Measurements from ENCODE around the gene COX4I2. TPM values are rescaled to one million over a fixed set of nuclear protein-coding genes. Genes with fewer than 3 reads are reported as not detected.

The COX4I2 gene
- total RNA-seq, 1 experiment from 2014 or later = not detected

DNA sequence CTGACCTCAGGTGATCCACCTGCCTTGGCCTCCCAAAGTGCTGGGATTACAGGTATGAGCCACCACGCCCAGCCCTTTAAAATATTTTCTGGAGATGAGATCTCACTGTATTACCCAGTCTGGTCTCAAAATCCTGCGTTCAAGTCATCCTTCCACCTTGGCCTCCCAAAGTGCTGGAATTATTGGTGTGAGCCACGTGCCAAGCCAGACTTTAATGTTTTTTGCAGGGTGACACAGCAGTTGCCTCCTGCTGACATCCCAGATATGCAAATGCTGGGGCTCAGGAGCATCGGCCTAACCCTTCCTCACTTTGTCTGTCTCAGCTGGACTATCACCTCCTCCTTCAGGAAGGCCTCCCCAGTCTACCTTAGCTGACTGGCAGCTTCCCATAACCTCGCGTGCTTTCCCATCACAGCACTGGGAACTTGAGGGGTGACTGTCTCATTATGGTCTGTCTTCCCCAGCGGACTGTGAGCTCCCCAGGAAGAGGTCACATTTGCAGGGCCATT, 46.9 kb upstream of the COX4I2 start (continued):
- TF ChIP-seq ZNF423 (CRISPR knock-in tag; IDR thresholded peaks at IDR 0.05) = no peak
- TF ChIP-seq, protein P1, sequence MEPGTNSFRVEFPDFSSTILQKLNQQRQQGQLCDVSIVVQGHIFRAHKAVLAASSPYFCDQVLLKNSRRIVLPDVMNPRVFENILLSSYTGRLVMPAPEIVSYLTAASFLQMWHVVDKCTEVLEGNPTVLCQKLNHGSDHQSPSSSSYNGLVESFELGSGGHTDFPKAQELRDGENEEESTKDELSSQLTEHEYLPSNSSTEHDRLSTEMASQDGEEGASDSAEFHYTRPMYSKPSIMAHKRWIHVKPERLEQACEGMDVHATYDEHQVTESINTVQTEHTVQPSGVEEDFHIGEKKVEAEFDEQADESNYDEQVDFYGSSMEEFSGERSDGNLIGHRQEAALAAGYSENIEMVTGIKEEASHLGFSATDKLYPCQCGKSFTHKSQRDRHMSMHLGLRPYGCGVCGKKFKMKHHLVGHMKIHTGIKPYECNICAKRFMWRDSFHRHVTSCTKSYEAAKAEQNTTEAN (CRISPR knock-in tag; IDR thresholded peaks at IDR 0.05) = no peak
- TF ChIP-seq ELF4 (CRISPR knock-in tag; IDR thresholded peaks at IDR 0.05; ENCODE audit: low read depth) = no peak
- TF ChIP-seq, protein P2, sequence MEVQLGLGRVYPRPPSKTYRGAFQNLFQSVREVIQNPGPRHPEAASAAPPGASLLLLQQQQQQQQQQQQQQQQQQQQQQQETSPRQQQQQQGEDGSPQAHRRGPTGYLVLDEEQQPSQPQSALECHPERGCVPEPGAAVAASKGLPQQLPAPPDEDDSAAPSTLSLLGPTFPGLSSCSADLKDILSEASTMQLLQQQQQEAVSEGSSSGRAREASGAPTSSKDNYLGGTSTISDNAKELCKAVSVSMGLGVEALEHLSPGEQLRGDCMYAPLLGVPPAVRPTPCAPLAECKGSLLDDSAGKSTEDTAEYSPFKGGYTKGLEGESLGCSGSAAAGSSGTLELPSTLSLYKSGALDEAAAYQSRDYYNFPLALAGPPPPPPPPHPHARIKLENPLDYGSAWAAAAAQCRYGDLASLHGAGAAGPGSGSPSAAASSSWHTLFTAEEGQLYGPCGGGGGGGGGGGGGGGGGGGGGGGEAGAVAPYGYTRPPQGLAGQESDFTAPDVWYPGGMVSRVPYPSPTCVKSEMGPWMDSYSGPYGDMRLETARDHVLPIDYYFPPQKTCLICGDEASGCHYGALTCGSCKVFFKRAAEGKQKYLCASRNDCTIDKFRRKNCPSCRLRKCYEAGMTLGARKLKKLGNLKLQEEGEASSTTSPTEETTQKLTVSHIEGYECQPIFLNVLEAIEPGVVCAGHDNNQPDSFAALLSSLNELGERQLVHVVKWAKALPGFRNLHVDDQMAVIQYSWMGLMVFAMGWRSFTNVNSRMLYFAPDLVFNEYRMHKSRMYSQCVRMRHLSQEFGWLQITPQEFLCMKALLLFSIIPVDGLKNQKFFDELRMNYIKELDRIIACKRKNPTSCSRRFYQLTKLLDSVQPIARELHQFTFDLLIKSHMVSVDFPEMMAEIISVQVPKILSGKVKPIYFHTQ (CRISPR knock-in tag; IDR thresholded peaks at IDR 0.05) = no peak
- TF ChIP-seq GABPB1 (CRISPR knock-in tag; IDR thresholded peaks at IDR 0.05) = no peak
- TF ChIP-seq SMAD4 (CRISPR knock-in tag; IDR thresholded peaks at IDR 0.05) = no peak
- TF ChIP-seq NR1H2 (CRISPR knock-in tag; IDR thresholded peaks at IDR 0.05) = no peak
- TF ChIP-seq, protein P3, sequence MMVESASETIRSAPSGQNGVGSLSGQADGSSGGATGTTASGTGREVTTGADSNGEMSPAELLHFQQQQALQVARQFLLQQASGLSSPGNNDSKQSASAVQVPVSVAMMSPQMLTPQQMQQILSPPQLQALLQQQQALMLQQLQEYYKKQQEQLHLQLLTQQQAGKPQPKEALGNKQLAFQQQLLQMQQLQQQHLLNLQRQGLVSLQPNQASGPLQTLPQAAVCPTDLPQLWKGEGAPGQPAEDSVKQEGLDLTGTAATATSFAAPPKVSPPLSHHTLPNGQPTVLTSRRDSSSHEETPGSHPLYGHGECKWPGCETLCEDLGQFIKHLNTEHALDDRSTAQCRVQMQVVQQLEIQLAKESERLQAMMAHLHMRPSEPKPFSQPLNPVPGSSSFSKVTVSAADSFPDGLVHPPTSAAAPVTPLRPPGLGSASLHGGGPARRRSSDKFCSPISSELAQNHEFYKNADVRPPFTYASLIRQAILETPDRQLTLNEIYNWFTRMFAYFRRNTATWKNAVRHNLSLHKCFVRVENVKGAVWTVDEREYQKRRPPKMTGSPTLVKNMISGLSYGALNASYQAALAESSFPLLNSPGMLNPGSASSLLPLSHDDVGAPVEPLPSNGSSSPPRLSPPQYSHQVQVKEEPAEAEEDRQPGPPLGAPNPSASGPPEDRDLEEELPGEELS (CRISPR knock-in tag; IDR thresholded peaks at IDR 0.05) = 0 out of 2 replicates have a peak, but pooled peaks have one; percentile 72

DNA sequence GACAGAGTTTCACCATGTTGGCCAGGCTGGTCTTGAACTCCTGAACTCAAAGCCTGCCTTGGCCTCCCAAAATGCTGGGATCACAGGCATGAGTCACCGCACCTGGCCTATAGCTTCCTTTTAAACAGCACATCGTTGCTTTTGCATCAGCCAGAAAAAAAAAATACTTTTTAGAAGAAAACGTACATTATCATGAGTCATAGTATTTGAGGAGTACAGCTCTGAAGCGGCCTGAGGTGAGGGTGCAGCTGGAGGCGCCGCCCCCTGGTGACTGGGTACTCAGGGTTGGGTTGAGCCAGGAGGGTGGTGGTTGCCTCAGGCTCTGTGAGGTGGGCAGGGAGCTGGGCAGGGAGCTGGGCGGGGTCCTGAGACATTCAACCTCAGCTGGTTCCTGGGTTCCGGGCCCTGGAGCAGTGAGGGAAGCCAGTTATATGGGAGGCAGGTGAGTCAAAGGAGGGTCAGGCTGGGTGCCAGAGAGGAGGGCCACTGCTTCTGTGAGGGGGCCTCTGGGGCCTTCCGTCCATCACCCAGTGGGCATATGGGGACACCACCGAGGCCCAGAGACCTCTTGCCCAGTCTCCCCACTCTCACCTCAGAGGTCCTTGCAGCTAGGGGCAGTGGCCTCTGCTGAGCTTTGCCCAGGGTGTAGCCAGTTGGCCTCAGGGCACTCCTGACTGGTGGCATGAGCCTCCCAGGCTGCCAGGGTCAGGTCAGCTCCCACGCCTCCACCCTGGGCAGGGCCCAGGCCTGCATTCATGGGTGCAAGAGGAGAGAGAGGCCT, 44.3 kb upstream of the COX4I2 start:
- ChIA-PET POLR2A (interaction anchor here (0.6 to 1.5 kb wide), 3 partner anchors 13 to 75 kb away, joined by 4 to 8 read pairs (median 6); no protein-coding TSS in a partner anchor), CTCF (interaction anchor here (0.7 to 1.5 kb wide), 9 partner anchors 11 to 33 kb away, joined by 3 to 9 read pairs (median 4); partner anchors contain the start of gene ID1)
- Mint-ChIP-seq H3K27me3 (ENCODE audit: low read depth) (peaks cover 5% of the 10 kb centered on the region), H3K4me3 (no peak overlapping the region), H3K27ac (peak overlapping the region; percentile 87), H3K4me1 (peaks cover 54% of the 10 kb centered on the region), H3K36me3 (no peaks in the 10 kb centered on the region), H3K9me3 (no peaks in the 10 kb centered on the region)
- TF ChIP-seq FOXK1 (CRISPR knock-in tag; IDR thresholded peaks at IDR 0.05) (no peak), GABPB1 (CRISPR knock-in tag; IDR thresholded peaks at IDR 0.05) (peak; percentile 98)
- DNase-seq (ENCODE audit: low spot score) (no peak), ATAC-seq (no peak)

DNA sequence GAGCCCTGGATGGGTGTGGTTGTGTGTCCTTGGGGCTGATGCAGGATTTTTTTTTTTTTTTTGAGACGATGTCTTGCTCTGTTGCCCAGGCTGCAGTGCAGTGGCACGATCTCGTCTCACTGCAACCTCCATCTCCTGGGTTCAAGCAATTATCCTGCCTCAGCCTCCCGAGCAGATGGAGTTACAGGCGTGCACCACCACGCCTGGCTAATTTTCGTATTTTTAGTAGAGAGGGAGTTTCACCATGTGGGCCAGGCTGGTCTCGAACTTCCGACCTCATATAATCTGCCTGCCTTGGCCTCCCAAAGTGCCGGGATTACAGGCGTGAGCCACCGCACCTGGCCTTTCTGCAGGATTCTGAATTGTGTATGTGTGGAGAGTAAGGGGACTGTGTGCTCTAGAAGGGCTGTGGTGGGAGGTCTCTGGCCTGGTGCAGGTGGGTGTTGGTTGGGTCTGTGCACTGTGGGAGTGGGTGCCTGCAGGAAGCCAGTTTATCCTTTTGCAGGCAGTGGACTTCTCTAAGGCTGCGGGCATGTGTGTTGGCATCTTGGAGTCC, 43.6 kb upstream of the COX4I2 start:
- H3K36me3 Mint-ChIP-seq = no peaks in the 10 kb centered on the region
- TF ChIP-seq, protein P4, sequence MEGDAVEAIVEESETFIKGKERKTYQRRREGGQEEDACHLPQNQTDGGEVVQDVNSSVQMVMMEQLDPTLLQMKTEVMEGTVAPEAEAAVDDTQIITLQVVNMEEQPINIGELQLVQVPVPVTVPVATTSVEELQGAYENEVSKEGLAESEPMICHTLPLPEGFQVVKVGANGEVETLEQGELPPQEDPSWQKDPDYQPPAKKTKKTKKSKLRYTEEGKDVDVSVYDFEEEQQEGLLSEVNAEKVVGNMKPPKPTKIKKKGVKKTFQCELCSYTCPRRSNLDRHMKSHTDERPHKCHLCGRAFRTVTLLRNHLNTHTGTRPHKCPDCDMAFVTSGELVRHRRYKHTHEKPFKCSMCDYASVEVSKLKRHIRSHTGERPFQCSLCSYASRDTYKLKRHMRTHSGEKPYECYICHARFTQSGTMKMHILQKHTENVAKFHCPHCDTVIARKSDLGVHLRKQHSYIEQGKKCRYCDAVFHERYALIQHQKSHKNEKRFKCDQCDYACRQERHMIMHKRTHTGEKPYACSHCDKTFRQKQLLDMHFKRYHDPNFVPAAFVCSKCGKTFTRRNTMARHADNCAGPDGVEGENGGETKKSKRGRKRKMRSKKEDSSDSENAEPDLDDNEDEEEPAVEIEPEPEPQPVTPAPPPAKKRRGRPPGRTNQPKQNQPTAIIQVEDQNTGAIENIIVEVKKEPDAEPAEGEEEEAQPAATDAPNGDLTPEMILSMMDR (IDR thresholded peaks at IDR 0.05) = no peak
- peak; percentile 69; the same call in 1 of the 2 replicates for TF ChIP-seq ZNF121 (CRISPR knock-in tag; IDR thresholded peaks at IDR 0.05)
- ChIA-PET POLR2A (interaction anchor here (0.8 to 2.9 kb wide), 4 partner anchors 9 to 31 kb away, joined by 3 to 12 read pairs (median 6); no protein-coding TSS in a partner anchor), CTCF (interaction anchor here (0.7 to 5.7 kb wide), 16 partner anchors 11 to 129 kb away, joined by 3 to 62 read pairs (median 4); partner anchors contain the start of gene ID1)
- DNase-seq (ENCODE audit: low spot score) (no peak), ATAC-seq (no peak)
- no peak overlapping the region for H3K4me3 Mint-ChIP-seq
- peaks cover 49% of the 10 kb centered on the region for H3K4me1 Mint-ChIP-seq
- H3K27ac Mint-ChIP-seq = peak overlapping the region; percentile 88
- no peaks in the 10 kb centered on the region for H3K27me3 Mint-ChIP-seq (ENCODE audit: low read depth)
- H3K9me3 Mint-ChIP-seq = no peaks in the 10 kb centered on the region
